ENCODE measurements around the gene RAB3IL1.

Gene RAB3IL1

DNA sequence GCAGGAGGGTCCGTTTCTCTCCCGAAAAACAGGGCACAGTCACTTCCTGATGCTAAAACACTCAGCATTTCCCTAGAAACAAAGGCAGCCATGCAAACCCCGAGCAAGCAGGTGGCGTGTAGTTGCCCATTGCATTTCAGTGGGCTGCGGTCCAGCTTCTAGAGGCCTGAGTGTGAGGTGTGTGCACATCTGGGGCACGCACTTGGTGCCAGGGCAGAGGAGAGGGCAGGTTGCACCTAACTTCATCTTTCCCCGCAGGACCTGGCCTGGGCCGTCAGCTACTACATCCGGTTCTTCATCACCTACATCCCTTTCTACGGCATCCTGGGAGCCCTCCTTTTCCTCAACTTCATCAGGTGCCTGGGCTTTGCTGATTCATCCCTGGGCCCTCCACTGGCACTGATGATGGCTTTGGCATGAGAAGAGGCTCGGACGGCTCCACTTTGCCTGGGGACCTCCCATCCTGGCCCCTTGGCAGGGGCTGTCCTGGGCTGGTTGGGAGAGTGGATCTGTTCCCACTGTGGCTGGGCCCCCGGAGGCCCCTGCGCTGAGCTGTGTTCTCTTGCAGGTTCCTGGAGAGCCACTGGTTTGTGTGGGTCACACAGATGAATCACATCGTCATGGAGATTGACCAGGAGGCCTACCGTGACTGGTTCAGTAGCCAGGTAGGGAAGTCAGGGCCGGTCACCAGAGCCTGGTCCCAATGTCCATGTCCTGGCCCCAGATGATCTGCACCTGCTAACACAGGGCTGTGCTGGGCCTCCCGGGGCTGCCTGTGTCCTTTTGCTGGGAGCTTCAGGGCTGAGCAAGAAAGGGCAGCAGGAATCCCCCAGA lies 54.4 kb downstream of the RAB3IL1 start:
- DNase-seq: no peak

DNA sequence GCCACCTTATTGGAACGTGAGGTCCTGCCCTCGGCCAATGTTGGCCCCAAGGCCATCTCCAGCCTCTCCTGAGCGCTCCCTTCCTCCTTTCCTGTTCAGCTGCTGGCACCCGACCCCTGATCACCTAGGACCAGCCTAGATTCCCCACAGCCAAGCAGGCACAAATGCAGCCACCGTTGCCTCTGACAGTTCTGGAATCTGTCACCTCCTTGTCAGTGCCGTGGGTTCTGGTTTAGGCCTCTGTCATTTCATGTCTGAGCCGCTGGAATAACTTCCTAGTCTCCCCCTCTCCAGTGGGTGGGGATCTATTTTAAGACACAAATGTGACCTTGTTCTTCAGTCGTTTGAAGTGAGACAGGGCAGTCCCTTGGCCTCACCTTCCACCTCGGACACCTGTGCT lies 55.7 kb downstream of the RAB3IL1 start:
- no peak for DNase-seq

DNA sequence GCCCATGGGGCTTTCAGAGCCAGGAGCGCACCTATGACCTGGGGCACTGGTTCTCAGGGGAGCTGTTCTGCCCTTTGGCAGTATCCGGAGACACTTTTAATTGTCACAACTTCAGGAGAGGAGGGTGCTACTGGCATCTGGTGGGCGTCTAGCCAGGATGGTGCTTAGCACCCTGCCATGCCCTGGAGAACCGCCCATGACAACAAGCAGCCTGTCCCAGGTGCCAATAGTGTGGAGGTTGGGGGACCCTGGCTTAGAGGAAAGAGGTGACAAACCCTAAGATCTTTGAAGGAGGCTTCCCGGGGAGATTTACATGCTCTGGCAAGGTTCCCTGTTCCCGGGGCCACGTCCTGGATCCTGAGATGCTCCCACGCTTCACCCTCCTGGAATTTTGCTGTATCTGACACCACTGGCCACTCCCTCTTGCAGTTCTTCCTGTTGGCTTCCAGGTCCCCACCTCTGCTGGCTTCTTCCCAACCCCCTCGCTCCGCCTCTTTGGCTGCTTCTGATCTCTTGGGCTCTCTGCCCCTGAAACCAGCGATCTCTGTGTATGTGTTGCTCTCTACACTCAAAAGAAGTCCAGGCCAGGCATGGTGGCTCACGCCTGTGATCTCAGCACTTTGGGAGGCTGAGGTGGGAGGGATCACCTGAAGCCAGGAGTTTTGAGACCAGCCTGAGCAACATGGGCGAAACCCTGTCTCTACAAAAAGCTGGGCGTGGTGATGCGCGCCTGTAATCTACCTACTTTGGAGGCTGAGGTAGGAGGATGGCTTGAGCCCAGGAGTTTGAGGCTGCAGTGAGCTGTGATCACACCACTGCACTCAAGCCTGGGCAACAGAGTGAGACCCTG lies 57.1 kb downstream of the RAB3IL1 start:
- DNase-seq: no peak

DNA sequence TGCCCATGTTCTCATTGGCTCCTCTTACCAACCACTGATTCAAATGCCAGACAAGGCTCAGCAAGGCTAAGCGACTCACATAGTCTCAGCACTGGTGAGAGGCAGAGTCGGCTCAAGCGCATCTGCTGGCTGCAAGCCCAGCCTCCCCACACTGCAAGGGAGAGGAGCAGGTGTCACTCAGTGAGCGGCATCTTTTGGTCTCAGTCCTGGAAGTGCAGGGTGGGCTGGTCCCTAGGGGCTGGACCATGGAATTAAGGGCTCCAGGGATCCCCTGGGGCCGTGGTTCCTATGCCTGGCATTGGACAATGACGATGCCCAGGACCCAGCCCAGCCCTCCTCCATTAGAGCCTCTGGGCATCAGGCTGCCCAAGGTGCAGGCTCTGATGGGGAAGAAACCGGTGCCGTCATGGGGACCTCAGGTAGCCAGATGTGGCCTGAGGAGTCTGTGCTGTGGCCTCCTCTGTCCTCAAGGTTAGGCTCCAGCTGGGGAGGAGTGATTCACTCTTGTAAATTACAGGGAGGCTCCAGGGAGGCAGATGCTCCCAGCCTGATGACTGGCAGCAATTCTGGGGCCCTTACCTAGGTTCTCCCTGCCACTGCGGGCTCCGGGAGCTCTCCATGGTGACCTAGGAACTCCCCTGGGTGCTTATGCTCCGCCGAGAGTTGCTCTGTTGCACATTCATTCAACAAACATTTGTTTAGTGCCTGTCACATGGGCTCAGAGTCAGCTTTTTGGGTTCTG lies 61.3 kb downstream of the RAB3IL1 start:
- no peak for DNase-seq

DNA sequence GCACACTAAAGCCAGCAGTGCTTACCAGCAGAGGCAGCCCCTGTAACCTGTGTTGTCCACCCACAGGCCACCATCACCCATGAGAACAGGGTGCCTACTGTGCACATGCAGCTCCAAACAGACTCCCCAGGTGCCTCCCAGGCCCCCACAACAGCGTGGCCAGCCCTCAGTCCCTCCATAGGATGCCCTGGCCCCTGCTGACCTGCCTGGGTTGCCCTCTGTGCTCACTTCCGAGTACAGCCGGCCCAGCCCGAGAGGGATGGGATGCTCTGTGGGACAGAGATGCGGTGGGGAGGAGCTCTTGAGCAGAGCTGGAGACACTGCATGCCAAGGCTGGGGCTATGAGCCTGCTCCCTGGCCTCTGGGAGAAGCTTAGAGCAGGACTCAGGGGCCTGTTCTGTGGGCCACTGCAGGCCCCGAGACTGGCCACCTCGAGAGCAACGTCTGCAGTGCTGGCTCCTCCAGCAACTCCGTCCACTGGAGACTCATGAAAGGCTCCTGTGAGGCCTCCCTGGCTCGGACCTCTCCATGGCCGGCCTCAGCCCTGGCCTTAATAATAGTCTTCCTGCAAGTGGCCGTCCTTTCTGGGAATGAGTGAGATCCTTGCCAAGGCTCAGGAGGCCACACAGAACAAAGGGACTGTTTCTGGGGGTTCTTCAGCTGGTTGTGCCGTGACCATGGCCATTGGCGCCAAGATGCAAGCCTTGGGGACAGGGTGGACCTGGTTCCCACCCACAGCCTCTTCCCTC lies 62.2 kb downstream of the RAB3IL1 start:
- DNase-seq: no peak

DNA sequence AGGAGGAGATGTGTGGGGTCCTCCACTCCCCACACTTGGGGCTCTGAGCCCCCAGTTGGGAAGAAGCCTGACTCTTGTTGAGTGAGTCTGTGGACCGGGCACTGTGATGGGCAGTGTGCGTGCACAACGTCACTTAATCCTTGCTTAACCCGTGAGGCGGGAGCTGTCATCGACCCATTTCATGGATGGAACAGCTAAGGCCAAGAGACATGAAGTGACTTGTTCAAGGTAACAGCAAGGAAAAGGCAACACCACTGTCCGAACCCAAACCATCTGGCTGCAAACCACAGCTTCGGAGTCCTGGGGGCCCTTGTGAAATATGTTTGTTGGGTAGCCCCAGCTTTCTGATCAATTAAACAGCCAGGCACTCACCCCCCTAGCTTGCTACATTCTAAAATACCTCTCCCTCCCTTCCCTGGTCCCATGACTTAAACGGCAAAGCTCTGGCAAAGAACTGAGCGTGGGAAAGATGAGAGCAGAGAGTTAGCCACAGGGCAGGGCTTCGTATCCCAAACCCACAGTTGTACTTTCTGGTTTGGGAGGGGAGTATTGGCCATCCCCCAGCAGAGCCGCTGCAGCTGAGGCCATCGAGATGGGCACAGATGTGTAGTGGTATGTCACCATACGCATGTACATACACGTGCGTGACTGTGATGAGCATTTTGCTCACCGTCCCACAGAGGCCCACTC lies 63.0 kb downstream of the RAB3IL1 start:
- no peak for DNase-seq

DNA sequence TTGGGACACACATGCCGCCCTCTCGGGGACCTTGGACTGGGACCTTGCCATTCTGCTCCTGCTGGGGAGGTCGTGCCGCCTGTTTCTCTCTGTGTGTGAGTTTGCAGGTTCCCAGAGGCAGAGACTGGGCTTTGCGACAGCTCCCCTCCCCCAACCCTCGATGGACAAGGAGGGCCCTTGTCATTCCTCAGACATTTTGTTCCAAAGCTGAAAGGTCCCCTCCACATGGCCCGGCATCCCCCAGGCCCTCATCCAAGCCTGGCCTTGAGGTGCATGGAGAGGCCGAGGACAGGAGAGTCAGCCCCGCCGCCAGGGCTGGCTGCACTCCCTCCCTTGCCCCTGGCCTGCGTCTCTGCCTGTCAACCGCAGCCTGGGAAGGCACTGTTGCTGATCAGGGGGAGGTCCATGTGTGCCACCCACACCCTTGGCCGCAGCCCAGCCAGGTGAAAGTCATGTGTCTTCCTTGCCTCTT lies 63.6 kb downstream of the RAB3IL1 start:
- no peak for DNase-seq

DNA sequence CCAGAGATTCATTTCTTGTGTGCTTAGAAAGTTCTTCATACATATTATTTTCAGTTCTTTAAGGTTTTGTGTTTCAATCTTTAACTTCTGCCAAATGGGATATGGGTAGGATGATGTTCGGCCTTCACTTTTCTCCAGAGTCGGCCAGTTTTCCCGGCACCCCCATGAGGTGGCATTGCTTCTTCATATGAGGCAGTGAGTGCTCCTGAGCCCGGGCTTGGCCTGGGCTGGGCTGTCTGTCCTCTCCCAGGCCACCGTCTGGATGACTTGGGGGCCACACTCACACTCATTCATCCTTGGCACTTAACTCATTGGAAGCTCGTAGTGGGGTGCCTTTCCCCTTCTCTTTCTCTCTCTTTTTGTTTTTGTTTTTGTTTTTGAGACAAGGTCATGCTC lies 65.5 kb downstream of the RAB3IL1 start:
- DNase-seq: no peak

DNA sequence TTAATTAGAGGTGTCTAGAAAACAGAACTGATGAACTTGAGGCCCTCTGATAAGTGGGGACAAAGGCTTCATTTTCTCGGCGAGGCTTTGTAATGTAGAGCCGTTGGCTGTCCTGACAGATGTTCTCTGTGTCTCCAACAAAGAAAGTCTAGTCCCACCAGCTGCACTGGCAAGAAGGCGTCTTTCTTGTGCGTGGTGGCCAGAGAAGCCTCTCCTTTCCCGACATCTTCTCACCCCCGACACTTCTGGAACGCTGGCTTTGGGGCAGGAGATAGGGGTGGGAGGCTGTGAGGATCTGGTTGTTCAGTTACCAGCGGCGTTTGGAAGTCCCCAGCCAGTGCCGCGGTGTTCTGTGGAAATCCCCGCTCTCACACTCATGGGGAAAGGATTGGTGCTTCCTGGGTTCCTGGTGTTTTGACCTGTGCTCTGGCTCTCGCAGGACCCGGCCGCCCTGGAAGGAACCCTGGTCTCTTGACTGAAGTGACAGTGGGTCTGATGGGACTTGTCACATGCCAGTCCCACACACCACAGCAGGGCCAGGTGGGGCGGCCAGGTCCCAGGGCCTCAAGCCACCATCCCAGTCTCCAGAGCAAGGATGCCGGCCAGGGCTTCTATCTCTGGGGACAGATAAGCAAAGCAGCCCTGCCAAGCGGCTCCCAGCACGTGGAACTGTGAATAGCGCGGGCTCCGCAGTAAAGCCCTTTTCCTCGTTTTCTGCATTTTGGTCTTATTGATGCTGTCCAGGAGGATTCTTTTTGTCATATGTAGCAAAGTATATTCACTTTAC lies 66.1 kb downstream of the RAB3IL1 start:
- DNase-seq: no peak

DNA sequence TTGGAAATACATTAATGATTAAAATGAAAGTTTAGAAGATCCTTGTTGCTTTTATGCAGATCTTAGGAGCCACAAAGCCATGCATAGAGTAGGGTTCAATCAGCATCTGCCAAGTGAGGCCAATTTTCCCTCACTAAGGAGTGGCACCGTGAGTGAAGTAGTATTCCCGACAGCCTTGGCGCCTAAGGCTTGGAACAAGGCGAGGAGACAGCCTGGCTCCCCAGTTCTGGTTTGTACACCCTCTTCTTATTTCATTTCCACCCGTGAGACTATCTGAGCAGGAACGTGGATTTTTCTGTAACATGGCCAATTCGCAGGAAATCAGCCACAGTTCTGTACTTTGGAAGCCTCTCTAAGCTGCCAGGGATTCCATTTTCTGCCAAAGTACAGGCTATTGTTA lies 66.7 kb downstream of the RAB3IL1 start:
- DNase-seq: no peak

DNA sequence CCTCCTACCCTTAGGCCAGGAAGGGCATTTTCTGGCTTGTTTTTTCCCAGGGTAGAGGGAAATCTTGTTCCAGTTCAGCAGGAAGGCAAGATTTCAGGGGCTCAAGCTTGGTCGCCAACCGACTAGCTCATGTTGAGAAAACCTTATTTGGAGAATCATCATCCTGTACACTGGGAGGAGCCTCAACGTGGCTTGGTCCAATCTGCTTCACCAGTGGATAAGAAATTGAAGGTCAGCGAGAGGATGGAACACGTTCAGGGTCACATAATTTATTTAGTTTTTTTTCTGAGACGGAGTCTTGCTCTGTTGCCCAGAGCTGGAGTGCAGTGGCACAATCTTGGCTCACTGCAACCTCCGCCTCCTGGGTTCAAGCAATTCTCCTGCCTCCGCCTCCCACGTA lies 68.7 kb downstream of the RAB3IL1 start:
- no peak for DNase-seq

DNA sequence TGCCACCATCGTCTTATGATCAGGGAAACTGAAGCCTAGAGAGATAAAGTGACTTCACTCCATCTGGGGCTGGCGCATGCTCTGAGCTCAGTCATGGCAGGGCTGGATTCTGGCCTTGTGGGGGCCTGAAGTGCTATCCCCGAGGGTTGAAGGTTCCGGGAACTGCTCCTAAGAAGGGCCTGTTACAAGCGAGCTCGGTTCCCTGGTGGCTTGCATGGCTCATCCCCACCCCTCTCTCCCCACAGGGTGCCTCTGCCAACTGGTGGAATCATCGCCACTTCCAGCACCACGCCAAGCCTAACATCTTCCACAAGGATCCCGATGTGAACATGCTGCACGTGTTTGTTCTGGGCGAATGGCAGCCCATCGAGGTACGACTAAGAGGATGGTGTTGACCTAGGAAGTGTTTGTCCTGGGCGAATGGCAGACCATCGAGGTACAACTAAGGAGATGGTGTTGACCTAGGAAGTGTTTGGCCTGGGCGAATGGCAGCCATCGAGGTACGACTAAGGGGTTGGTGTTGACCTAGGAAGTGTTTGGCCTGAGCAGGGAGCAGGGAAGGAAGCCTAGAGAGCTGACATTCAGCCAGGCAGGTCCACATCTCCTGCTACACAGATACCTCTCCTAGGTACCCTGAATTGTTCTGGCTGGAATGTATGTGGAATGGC lies 69.3 kb downstream of the RAB3IL1 start:
- no peak for DNase-seq

Measured in DMS 273 treated with DMSO at 0.1 percent for 48 hours (cell line).